Hindlimb muscle (tissue), 1 donor: Measurements from ENCODE around the gene RND2. TPM values are rescaled to one million over a fixed set of nuclear protein-coding genes. Genes with fewer than 3 reads are reported as not detected.

ENCODE experiments used
- DNase-seq: peaks from one replicate; pipeline ENCODE4 v3.0.0-alpha.2; 2013
- polyA plus RNA-seq: library from polyadenylated mRNA; unstranded; fragments of 120-200 nt; gene quantifications from one replicate; pipeline ENCODE4 v1.2.1, GENCODE V29; 2013; ENCODE audit not compliant: insufficient read length

RND2 gene
- polyA plus RNA-seq, 1 donor, result 0.45 TPM

DNA sequence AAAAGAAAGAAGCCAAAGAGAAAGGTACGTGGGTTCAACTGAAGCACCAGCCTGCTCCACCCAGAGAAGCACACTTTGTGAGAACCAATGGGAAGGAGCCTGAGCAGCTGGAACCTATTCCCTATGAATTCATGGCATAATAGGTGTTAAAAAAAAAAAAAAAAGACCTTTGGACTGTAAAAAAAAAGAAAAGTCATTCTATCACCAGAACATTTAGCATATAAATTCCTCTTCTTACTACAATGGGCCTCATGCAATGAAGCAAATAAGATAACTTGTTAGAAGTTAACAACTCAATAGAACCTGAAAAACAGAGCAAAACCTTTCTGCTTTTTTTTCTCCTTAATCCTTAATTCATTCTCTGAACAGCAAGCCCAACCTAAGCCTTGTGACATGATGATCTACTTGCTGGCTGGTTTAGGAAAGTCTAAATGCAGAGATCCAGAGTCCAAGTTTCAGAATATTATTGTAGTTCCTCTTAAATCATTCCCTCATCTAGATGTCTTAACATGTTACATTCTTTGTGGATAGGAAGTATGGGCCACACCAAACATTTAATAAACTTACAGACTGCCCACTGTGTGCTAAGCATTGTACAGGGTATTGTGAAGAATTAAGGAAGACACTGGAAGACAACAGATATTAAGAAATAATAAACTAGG lies 54.7 kb downstream of the RND2 start:
- DNase-seq, result no peak

Other genes with a start within 250 kb of the RND2 start
- gene WNK4, start 244.6 kb upstream of the RND2 start, polyA plus RNA-seq, result 0.19 TPM
- 53.5 TPM for gene COA3, start 226.5 kb upstream of the RND2 start, polyA plus RNA-seq
- gene CNTD1, start 226.4 kb upstream of the RND2 start, polyA plus RNA-seq, result 0.70 TPM
- gene BECN1, start 200.9 kb upstream of the RND2 start, polyA plus RNA-seq, result 49.3 TPM
- gene PSME3, start 191.8 kb upstream of the RND2 start, polyA plus RNA-seq, result 48.1 TPM
- gene AOC2, start 180.7 kb upstream of the RND2 start, polyA plus RNA-seq, result 1.0 TPM
- 27.0 TPM for gene AOC3, start 174.0 kb upstream of the RND2 start, polyA plus RNA-seq
- not detected for gene G6PC1, start 124.4 kb upstream of the RND2 start, polyA plus RNA-seq
- 56.9 TPM for gene AARSD1, start 60.8 kb upstream of the RND2 start, polyA plus RNA-seq
- 69.1 TPM for gene PTGES3L, start 45.2 kb upstream of the RND2 start, polyA plus RNA-seq
- 9.6 TPM for gene RUNDC1, start 44.7 kb upstream of the RND2 start, polyA plus RNA-seq
- 2,367 TPM for gene RPL27, start 26.8 kb upstream of the RND2 start, polyA plus RNA-seq
- gene IFI35, start 18.4 kb upstream of the RND2 start, polyA plus RNA-seq, result 7.2 TPM
- gene VAT1, start 2.8 kb upstream of the RND2 start, polyA plus RNA-seq, result 68.5 TPM
- 9.6 TPM for gene BRCA1, start 100.1 kb downstream of the RND2 start, polyA plus RNA-seq
- gene NBR1, start 146.0 kb downstream of the RND2 start, polyA plus RNA-seq, result 59.3 TPM
- gene TMEM106A, start 186.6 kb downstream of the RND2 start, polyA plus RNA-seq, result 9.5 TPM
- gene CCDC200, start 203.4 kb downstream of the RND2 start, polyA plus RNA-seq, result 11.2 TPM
- gene RNU2-1, start 208.7 kb downstream of the RND2 start, polyA plus RNA-seq, result 2.1 TPM